ENCODE results near the gene UBLCP1. TPM values are rescaled to one million over a fixed set of nuclear protein-coding genes. Genes with fewer than 3 reads are reported as not detected.

UBLCP1 gene
- total and polyA plus RNA-seq, 2 of the 13 experiments (the other 11 are each of a cell fraction or from before 2014, with no cell fraction given) = 6.5 to 12.6 TPM

DNA sequence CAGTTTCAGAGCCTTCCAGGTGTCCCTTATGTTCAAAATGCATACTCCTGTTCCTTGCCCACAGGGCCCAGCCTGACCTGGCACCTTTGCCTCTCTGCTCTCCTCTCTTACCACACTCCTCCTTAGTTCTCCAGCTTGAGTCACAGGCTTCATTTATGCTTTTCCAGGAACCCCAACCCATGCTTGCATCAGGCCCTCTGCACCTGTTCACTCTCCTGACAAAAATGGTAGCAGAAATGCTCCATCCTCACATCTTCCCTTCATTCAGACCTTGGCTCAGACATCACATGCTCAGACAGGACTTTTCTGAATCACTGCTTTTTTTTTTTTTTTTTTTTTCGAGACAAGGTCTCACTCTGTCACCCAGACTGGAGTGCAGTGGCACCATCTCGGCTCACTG is 38.6 kb upstream of the UBLCP1 start:
- FAIRE-seq = no peak
- Histone ChIP-seq H3K9ac (ENCODE audit: insufficient read depth, low read depth, low read length) (no peak overlapping the region), H2AFZ (ENCODE audit: low read length) (no peak overlapping the region), H3K4me1 (ENCODE audit: insufficient read depth, low read length) (peaks cover 28% of the 10 kb centered on the region), H3K79me2 (ENCODE audit: insufficient read depth, low read length) (no peaks in the 10 kb centered on the region), H4K20me1 (ENCODE audit: insufficient read depth, low read length) (no peaks in the 10 kb centered on the region), H3K27ac (ENCODE audit: extremely low read length, insufficient read depth, low read length) (no peak overlapping the region), H3K4me2 (ENCODE audit: low read depth, low read length) (no peak overlapping the region), H3K4me3 (replicated peaks in 1 of 3; ENCODE audit: insufficient read depth in 1 of 3, low read depth in 2 of 3, low read length in 3 of 3) (no peak overlapping the region), H3K27me3 (ENCODE audit: control insufficient read depth in 1 of 2, insufficient read depth in 2 of 2, low read length in 2 of 2) (no peaks in the 10 kb centered on the region), H3K36me3 (replicated peaks in 1 of 2; ENCODE audit: control insufficient read depth in 1 of 2, insufficient read depth in 2 of 2, low read length in 2 of 2) (no peaks in the 10 kb centered on the region), H3K9me3 (ENCODE audit: low read length) (no peaks in the 10 kb centered on the region)
- 13% methylated on average over 2 of the region's 2 CpGs for whole genome bisulfite sequencing (ENCODE audit: low lambda C conversion rate)
- intact Hi-C loops (cut with micrococcal nuclease; ENCODE audit: unreplicated experiment) = no loop called here
- ChIA-PET CTCF (ENCODE audit: low intra/inter-chr PET ratio, low total read pairs) (no interaction called here), POLR2A (no interaction called here)
- no TSS peak for BruUV-seq (replicated peaks)
- in situ Hi-C loops (cut with HindIII; ENCODE audit: extremely low pct_ligation_motif_present, low pct_unique_long_range_greater_than_20kb) = no loop called here
- no peak for DNase-seq (ENCODE audit: low spot score)
- no peak for ATAC-seq
- TF ChIP-seq, protein P1, sequence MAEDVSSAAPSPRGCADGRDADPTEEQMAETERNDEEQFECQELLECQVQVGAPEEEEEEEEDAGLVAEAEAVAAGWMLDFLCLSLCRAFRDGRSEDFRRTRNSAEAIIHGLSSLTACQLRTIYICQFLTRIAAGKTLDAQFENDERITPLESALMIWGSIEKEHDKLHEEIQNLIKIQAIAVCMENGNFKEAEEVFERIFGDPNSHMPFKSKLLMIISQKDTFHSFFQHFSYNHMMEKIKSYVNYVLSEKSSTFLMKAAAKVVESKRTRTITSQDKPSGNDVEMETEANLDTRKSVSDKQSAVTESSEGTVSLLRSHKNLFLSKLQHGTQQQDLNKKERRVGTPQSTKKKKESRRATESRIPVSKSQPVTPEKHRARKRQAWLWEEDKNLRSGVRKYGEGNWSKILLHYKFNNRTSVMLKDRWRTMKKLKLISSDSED (CRISPR knock-in tag; IDR thresholded peaks at IDR 0.05) = no peak
- no peak for TF ChIP-seq KLF15 (CRISPR knock-in tag; IDR thresholded peaks at IDR 0.05; ENCODE audit: borderline replicate concordance)
- TF ChIP-seq, protein P2, sequence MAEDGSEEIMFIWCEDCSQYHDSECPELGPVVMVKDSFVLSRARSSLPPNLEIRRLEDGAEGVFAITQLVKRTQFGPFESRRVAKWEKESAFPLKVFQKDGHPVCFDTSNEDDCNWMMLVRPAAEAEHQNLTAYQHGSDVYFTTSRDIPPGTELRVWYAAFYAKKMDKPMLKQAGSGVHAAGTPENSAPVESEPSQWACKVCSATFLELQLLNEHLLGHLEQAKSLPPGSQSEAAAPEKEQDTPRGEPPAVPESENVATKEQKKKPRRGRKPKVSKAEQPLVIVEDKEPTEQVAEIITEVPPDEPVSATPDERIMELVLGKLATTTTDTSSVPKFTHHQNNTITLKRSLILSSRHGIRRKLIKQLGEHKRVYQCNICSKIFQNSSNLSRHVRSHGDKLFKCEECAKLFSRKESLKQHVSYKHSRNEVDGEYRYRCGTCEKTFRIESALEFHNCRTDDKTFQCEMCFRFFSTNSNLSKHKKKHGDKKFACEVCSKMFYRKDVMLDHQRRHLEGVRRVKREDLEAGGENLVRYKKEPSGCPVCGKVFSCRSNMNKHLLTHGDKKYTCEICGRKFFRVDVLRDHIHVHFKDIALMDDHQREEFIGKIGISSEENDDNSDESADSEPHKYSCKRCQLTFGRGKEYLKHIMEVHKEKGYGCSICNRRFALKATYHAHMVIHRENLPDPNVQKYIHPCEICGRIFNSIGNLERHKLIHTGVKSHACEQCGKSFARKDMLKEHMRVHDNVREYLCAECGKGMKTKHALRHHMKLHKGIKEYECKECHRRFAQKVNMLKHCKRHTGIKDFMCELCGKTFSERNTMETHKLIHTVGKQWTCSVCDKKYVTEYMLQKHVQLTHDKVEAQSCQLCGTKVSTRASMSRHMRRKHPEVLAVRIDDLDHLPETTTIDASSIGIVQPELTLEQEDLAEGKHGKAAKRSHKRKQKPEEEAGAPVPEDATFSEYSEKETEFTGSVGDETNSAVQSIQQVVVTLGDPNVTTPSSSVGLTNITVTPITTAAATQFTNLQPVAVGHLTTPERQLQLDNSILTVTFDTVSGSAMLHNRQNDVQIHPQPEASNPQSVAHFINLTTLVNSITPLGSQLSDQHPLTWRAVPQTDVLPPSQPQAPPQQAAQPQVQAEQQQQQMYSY (CRISPR knock-in tag; IDR thresholded peaks at IDR 0.05) = no peak
- TF ChIP-seq, protein P3, sequence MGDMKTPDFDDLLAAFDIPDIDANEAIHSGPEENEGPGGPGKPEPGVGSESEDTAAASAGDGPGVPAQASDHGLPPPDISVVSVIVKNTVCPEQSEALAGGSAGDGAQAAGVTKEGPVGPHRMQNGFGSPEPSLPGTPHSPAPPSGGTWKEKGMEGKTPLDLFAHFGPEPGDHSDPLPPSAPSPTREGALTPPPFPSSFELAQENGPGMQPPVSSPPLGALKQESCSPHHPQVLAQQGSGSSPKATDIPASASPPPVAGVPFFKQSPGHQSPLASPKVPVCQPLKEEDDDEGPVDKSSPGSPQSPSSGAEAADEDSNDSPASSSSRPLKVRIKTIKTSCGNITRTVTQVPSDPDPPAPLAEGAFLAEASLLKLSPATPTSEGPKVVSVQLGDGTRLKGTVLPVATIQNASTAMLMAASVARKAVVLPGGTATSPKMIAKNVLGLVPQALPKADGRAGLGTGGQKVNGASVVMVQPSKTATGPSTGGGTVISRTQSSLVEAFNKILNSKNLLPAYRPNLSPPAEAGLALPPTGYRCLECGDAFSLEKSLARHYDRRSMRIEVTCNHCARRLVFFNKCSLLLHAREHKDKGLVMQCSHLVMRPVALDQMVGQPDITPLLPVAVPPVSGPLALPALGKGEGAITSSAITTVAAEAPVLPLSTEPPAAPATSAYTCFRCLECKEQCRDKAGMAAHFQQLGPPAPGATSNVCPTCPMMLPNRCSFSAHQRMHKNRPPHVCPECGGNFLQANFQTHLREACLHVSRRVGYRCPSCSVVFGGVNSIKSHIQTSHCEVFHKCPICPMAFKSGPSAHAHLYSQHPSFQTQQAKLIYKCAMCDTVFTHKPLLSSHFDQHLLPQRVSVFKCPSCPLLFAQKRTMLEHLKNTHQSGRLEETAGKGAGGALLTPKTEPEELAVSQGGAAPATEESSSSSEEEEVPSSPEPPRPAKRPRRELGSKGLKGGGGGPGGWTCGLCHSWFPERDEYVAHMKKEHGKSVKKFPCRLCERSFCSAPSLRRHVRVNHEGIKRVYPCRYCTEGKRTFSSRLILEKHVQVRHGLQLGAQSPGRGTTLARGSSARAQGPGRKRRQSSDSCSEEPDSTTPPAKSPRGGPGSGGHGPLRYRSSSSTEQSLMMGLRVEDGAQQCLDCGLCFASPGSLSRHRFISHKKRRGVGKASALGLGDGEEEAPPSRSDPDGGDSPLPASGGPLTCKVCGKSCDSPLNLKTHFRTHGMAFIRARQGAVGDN (CRISPR knock-in tag; IDR thresholded peaks at IDR 0.05) = no peak
- TF ChIP-seq PRPF4 (IDR thresholded peaks at IDR 0.05; ENCODE audit: low read depth, low read length, poor library complexity, severe bottlenecking) = no peak
- no peak for TF ChIP-seq JUND (CRISPR knock-in tag; IDR thresholded peaks at IDR 0.05)
- TF ChIP-seq MNT (IDR thresholded peaks at IDR 0.05) = no peak
- TF ChIP-seq TEAD2 (CRISPR knock-in tag; IDR thresholded peaks at IDR 0.05) = no peak
- TF ChIP-seq DPF2 (CRISPR knock-in tag; IDR thresholded peaks at IDR 0.05; ENCODE audit: borderline replicate concordance, low read depth) = no peak
- TF ChIP-seq, protein P4, sequence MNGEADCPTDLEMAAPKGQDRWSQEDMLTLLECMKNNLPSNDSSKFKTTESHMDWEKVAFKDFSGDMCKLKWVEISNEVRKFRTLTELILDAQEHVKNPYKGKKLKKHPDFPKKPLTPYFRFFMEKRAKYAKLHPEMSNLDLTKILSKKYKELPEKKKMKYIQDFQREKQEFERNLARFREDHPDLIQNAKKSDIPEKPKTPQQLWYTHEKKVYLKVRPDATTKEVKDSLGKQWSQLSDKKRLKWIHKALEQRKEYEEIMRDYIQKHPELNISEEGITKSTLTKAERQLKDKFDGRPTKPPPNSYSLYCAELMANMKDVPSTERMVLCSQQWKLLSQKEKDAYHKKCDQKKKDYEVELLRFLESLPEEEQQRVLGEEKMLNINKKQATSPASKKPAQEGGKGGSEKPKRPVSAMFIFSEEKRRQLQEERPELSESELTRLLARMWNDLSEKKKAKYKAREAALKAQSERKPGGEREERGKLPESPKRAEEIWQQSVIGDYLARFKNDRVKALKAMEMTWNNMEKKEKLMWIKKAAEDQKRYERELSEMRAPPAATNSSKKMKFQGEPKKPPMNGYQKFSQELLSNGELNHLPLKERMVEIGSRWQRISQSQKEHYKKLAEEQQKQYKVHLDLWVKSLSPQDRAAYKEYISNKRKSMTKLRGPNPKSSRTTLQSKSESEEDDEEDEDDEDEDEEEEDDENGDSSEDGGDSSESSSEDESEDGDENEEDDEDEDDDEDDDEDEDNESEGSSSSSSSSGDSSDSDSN (CRISPR knock-in tag; IDR thresholded peaks at IDR 0.05) = no peak
